ENCODE measurements around the gene NAGS.

DNA sequence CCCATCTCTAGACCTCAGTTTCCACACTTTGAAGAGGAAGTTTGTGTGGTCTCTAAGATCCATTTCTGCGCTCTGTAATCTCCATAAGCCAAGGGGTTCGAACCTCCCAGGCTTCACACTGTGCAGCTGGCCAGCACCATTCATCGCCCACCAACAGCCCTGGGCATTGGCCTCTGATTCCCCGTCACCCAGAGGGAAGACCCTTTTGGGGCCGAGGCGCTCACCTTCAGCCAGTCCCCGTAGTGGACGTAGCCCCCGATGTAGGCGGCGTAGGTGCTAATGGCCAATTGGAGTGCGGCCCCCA, 9.7 kb downstream of the NAGS start:
- TF ChIP-seq TOX (CRISPR knock-in tag; IDR thresholded peaks at IDR 0.05; ENCODE audit: borderline replicate concordance) = no peak
- TF ChIP-seq RARB (CRISPR knock-in tag; IDR thresholded peaks at IDR 0.05) = no peak
